Measurements from ENCODE around the gene MMP25.

- no peak for TF ChIP-seq TAF1 (IDR thresholded peaks at IDR 0.05; ENCODE audit: borderline replicate concordance, insufficient read depth, low read length)
- no peak for TF ChIP-seq POLR2AphosphoS5 (IDR thresholded peaks at IDR 0.05; ENCODE audit: low read depth, low read length)
These were observed 45.2 kb downstream of the MMP25 start for GRCh38 chr16:3091551-3091950.
